Ascending aorta (tissue), 2 donors: ENCODE results near the gene PTPRCAP. TPM values are rescaled to one million over a fixed set of nuclear protein-coding genes. Genes with fewer than 3 reads are reported as not detected.
A peak's percentile ranks its signal among the peaks of the same experiment; 100 is the strongest.

Source experiments
- DNase-seq, 2 donors: peaks; one replicate each; pipeline ENCODE4 v3.0.0-alpha.2; 2019; ENCODE audit warnings: low spot score in 2 of 2
- H3K27ac ChIP-seq, 2 donors: fragments of 200-600 bp; sonication (generic); one replicate each; pipeline ENCODE4 v1.5.1; 2016 to 2017; ENCODE audit warnings: mild to moderate bottlenecking in 1 of 2
- H3K27me3 ChIP-seq: fragments of 200-600 bp; sonication (generic); one replicate; pipeline ENCODE4 v1.5.1; 2017
- H3K36me3 ChIP-seq, 2 donors: fragments of 200-600 bp; sonication (generic); one replicate each; pipeline ENCODE4 v1.5.1; 2016
- H3K4me1 ChIP-seq, 2 donors: fragments of 200-600 bp; sonication (generic); one replicate each; pipeline ENCODE4 v1.5.1; 2016 to 2017; ENCODE audit warnings: mild to moderate bottlenecking in 1 of 2
- H3K4me3 ChIP-seq, 2 donors: fragments of 200-600 bp; sonication (generic); one replicate each; pipeline ENCODE4 v1.5.1; 2016 to 2017; ENCODE audit warnings: mild to moderate bottlenecking in 1 of 2
- H3K9me3 ChIP-seq, 2 donors: fragments of 200-600 bp; sonication (generic); one replicate each; pipeline ENCODE4 v1.5.1; 2016
- intact Hi-C: fragments of 100-400 bp; cut with DNase I; formaldehyde crosslinking; loops from one replicate; pipeline ENCODE4 v1.15.1; 2023
- total RNA-seq: library from RNA; depleted of rRNA; stranded (reverse); fragments of >200 nt; gene quantifications from one replicate; pipeline ENCODE4 v1.1.0, GENCODE V29; 2016
- TF ChIP-seq, protein P1 (sequence below), 3 experiments: fragments of 200-600 bp in 2 of 3; fragments of 450-650 bp in 1 of 3; sonication (generic) in 2 of 3; IDR thresholded peaks; one replicate each; pipeline ENCODE4 v1.5.1; 2016 to 2019; ENCODE audit warnings: antibody characterized with exemption in 3 of 3, mild to moderate bottlenecking in 1 of 3, moderate library complexity in 1 of 3

PTPRCAP gene
- total RNA-seq, 1 donor from 2014 or later: 26.6 TPM

DNA sequence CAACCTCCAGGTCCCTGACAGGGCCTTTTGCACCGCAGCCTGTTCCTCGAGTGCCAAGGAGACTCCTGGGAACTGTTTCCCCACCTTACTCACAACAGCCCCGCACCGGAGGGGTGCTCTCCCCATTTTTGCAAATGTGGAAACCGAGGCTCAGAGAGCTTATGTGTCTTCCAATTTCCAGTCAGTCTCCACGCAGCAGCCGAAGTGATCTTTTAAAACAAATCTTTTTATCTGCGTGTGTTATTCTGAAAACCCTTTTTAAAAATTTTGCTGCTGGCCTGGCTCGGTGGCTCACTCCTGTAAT, 32.0 kb upstream of the PTPRCAP start:
- Histone ChIP-seq H3K4me3 (peak overlapping the region; percentile 61 to 69), H3K9me3 (no peaks in the 10 kb centered on the region), H3K27ac (peak overlapping the region; percentile 71 to 89), H3K4me1 (peaks cover 0 to 16% of the 10 kb centered on the region in 2 donors), H3K36me3 (no peaks in the 10 kb centered on the region), H3K27me3 (no peaks in the 10 kb centered on the region)
- DNase-seq: no peak
- TF ChIP-seq, protein P1, sequence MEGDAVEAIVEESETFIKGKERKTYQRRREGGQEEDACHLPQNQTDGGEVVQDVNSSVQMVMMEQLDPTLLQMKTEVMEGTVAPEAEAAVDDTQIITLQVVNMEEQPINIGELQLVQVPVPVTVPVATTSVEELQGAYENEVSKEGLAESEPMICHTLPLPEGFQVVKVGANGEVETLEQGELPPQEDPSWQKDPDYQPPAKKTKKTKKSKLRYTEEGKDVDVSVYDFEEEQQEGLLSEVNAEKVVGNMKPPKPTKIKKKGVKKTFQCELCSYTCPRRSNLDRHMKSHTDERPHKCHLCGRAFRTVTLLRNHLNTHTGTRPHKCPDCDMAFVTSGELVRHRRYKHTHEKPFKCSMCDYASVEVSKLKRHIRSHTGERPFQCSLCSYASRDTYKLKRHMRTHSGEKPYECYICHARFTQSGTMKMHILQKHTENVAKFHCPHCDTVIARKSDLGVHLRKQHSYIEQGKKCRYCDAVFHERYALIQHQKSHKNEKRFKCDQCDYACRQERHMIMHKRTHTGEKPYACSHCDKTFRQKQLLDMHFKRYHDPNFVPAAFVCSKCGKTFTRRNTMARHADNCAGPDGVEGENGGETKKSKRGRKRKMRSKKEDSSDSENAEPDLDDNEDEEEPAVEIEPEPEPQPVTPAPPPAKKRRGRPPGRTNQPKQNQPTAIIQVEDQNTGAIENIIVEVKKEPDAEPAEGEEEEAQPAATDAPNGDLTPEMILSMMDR (IDR thresholded peaks at IDR 0.05): no peak
- intact Hi-C loops: loop anchor here (1.0 kb wide), 5 partner anchors 13 to 68 kb away; partner anchors contain the start of genes CORO1B, PITPNM1, PPP1CA and RPS6KB2

DNA sequence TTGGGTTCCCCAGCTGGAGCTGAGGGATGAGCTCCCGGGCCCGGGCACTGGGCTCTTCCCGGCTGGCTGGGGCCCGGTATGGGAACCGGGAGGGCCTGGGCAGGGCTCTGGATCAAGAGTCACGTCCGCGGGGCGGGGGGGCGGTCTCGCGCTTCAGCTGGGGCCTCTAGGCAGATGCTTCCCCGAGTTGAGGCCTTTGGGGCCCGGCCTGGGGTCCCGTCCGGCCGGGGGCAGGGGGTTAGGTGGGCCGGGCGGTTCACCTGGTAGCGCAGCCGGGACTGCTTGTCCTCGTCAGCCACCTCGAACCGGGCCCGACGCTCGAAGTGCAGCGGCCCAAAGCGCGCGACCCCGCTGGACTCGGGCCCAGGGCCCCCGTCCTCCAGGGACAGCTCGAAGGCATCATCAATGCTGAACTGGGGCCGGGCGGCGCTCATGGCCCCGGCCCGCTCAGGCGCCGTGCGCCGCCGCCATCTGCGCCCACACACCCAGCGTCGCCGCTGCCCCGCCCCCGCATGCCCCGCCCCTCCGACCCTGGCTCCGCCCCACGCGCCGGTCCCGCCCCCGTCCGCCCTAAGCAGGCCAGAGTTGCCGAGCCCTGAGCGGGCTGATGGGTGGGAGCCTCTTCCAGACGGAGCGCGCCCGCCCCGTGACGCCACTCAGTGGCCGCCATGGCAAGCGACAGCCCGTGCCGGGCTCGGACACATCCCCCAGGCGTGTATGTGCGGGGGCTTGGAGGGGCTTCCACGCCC, 31.5 kb upstream of the PTPRCAP start, which contains the start of gene TMEM134:
Gene TMEM134 (minus strand): TSS at position 493 of the 749 bp plus-strand sequence. CDS start 59 bp downstream, at position 434.
- H3K27ac ChIP-seq: peak within 1 kb of the TSS; percentile 71 to 89
- peak within 1 kb of the TSS; percentile 61 to 69 for H3K4me3 ChIP-seq
- no peaks in the 10 kb centered on the region for H3K36me3 ChIP-seq
- no peaks in the 10 kb centered on the region for H3K9me3 ChIP-seq
- TF ChIP-seq, protein P1 (IDR thresholded peaks at IDR 0.05): peak; percentile 59 to 64 (median 61)
- intact Hi-C loops: loop anchor here (1.0 kb wide), 5 partner anchors 13 to 68 kb away; partner anchors contain the start of genes CORO1B, PITPNM1, PPP1CA and RPS6KB2
- peaks cover 5 to 21% of the 10 kb centered on the region in 2 donors for H3K4me1 ChIP-seq
- DNase-seq: peak; percentile 58 to 95
- H3K27me3 ChIP-seq: no peaks in the 10 kb centered on the region

DNA sequence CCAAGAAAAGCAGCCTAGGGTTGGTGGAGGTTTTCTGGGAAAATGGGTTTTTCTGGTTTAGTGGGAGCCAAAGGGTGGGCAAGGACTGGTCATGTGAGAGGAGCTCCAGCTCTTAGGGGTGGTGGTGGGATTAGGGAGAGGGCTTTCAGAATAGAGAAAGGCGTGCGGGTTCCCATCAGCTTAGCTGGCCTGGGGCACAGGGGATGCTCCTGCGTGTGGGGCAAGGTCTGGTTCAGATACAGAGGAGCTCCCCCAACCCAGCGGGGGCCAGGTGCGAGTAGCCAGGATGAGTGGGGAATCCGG, 30.9 kb upstream of the PTPRCAP start:
- TF ChIP-seq, protein P1 (IDR thresholded peaks at IDR 0.05): no peak
- intact Hi-C loops: no loop called here
- peak overlapping the region; percentile 63 to 71 for H3K27ac ChIP-seq

DNA sequence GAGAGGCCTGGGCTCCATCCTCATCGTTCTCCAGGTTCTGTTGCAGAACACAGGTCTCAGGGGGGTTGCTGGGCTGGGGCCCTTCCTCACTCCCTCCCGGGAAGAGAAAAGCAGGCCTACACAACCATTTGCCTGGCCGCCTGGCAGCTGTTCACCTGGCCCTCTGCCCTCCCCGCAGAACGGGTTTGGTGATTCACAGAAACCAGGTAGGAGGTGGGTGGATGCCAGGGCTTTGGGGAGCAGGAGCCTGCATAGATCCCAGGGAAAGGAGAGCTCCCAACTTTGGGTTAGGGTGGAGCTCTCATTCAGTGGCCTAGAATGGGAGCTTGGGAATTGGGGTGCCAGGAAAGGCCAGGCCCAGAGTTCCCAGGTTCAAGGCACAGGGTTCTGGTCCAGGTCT, 30.6 kb upstream of the PTPRCAP start:
- TF ChIP-seq, protein P1 (IDR thresholded peaks at IDR 0.05): no peak
- H3K36me3 ChIP-seq: no peaks in the 10 kb centered on the region
- peaks cover 5 to 25% of the 10 kb centered on the region in 2 donors for H3K4me1 ChIP-seq
- H3K27me3 ChIP-seq: no peaks in the 10 kb centered on the region
- peak overlapping the region; percentile 63 to 71 for H3K27ac ChIP-seq
- DNase-seq: no peak
- peak overlapping the region; percentile 61 to 69 for H3K4me3 ChIP-seq
- no peaks in the 10 kb centered on the region for H3K9me3 ChIP-seq
- intact Hi-C loops: no loop called here

More for the DNA sequence above, 30.9 kb upstream of the PTPRCAP start:
- no peak for DNase-seq
- Histone ChIP-seq H3K27me3 (no peaks in the 10 kb centered on the region), H3K4me1 (peaks cover 5 to 25% of the 10 kb centered on the region in 2 donors), H3K4me3 (peak overlapping the region; percentile 61 to 69), H3K36me3 (no peaks in the 10 kb centered on the region), H3K9me3 (no peaks in the 10 kb centered on the region)

DNA sequence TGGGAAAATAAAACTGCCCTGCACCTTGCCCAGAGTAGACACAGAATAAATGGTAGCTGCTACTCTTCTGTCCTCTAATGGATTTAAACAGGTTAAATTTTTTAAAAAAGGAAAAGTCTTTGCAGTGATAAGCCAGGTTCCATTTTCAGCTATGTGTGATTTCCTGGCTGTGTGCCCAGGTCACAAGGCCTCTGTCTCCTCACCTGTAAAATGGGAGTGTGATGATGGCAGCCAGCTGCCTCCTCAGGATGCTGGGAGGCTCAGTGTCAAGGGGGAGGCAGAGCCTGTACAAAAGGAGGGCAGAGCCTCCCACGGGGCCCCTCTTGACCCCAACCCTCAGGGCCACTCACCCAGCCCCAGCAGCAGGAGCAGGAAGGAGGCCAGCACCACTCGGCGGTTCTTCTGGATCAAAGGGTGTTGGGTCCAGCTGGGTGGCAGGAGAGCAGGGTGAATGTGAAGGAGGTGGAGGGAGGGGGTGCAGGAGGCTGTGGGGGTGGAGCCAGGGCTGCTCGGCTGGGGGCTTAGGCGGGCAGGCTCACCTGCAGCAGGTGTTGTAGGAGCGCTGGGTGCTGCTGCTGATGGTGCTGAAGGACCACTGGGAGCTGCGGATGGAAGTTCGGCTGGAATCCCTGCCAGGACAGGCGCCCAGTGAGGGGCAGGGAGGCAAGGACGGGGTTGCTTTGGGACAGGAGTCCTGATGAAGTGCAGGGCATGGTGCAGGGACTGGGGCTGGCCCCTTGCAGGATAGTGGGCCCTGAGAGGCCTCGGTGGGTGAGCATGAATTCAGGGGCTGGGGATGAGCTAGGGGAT, 29.7 kb upstream of the PTPRCAP start:
- peak overlapping the region in 1 of 2 donors; percentile 69 for H3K4me3 ChIP-seq
- no peaks in the 10 kb centered on the region for H3K27me3 ChIP-seq
- H3K27ac ChIP-seq: peak overlapping the region; percentile 63 to 71
- no peaks in the 10 kb centered on the region for H3K9me3 ChIP-seq
- peaks cover 5 to 25% of the 10 kb centered on the region in 2 donors for H3K4me1 ChIP-seq
- intact Hi-C loops: no loop called here
- DNase-seq: no peak
- TF ChIP-seq, protein P1 (IDR thresholded peaks at IDR 0.05): no peak
- H3K36me3 ChIP-seq: no peaks in the 10 kb centered on the region
